Epidermal melanocyte (primary cell): ENCODE data around the gene MEN1.

ENCODE experiments used
- DNase-seq: peaks from one replicate; pipeline ENCODE4 v3.0.0; 2011; ENCODE audit warnings: low spot score; ENCODE audit not compliant: insufficient read length

MEN1 gene

DNA sequence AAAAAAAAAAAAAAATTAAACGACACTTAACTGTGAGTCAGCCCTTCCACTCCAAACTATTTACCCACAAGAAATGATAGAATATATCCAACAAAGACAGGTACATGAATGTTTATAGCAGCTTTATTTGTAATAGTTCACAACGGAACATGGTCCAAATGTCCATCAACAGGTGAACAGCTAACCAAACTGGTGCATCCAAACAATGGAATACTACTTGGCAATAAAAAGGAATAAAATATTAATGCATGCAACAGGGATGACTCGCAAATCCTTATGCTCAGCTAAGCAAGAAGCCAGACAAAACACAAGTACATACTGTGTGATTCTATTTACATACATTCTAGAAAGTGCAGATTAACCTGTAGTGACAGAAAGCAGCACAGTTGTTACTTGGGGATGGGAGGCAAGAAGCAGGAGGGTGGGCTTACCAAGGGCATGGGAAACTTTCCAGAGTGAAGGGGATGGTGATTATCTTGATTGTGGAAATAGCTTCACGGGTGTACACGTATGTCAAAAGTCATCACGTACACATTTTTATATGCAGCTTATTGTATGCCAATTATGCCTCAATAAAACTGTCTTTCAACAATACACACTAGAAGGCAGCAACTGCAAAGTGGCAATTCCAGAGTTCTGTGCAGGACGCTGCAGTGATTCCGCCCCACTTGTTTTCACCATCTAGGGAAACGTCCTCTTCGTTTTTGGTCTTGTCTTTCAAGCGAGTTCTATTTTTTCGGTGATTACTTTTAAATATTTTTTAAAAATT is 25.4 kb downstream of the MEN1 start:
- no peak for DNase-seq

DNA sequence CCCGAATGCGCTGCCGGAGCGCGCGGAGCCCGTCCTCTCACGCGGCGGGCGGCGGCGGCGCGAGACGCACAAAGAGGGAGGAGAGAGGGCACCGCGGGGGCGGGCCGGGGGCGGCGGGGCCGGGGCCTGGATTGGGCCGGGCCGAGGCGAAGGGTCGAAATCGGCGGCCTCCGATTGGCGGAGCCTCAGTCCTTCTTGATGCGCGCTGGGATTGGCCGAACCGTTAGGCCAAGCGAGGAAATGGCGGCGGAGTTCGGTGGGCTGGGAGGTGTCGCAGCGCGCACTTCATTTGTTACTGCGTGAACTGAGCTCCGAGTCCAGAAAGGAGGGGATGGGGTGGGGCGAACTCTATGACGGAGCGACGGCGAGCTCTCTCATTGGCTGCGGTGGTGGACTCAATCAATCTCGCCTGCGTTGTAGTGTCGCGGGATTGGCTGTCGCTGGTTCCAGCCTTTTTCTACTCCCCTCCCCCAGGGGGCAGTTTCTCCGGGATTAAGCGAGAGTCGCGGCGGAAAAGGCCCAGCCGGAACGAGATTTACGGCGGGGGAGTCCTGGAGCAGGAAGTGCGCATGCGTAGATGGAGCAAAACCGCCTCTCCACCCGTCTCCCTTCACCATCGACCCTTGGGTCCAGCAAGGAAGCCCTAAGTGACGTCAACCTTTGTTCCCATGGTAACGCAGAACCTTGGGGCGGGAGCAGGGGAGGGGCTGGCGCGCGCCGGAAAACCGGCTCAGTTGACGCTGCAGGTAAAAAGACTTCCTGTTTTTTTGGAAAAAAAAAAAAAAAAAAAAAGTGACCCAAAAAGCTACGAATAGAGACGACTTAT is 31.7 kb downstream of the MEN1 start, which contains the start of gene SF1:
Gene SF1 (minus strand): TSS at position 70 of the 826 bp plus-strand sequence. CDS start 150 bp downstream, outside the sequence.
- peak; percentile 96 for DNase-seq

DNA sequence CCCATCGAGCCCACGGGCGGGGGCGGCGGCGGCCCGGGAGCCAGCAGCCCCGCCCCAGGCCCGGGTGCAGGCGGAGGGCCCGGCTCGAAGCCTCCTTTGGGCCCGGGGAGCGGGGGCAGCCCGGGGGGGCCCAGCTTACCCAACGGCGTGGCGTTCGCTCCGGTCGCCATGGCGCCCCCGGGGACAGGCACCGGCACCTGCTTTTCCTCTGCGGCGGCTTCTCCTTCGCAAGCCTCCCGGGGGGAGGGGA is 32.2 kb downstream of the MEN1 start:
- no peak for DNase-seq

DNA sequence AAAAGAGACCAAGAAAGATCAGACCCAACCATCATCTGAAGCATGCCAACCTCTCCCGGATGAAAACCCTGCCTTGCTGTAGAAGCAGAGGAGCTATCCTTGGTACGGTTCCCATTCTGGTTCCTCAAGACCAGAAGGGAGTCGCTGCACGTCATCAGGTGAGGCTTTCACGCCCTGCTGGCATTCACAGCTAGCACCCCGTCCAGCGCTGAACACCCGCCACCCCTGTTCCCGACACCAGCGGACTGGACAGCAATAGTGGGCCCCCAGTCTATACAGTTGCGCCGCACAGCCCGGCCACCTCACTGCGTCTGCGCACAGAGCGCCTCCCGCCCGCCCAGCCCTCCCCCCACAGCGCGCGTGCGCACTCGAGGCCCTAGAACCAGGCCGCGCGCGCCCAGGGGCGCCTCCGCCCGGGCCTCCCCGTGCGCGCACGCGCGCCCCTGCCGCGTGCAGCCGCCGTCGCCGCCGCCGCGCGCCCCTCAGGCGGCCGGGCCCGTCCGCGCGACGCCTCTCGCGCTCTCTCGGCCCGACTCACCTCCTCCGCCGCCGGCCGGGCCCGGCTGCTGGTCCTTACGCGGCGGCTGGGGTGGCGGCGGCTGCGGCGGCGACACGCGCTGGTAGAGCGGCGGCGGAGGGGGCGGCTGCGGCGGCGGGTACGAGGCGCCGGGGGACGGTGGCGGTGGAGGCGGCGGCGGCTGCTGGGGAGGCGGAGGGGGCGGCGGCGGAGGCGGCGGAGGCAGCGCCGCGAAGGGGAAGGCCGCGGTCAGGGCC is 32.7 kb downstream of the MEN1 start:
- peak; percentile 93 for DNase-seq

DNA sequence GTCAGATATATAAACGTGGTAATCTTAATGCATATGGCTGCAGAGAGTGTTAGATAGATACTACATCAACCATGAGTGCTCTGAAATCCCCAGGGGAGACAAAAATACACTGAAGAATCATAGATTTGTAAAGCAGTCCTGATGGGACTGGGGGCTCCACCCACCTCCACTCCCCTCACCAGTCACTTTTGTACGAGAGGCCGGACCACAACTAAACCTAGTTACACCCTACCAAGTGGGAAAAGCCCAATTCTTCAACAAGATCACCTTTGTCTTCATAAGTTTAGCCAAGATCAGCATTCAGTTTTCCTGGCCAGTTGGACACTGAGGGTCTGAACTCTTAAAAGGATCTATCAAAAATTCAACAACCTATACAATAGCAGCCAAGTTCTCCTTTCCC is 33.5 kb downstream of the MEN1 start:
- no peak for DNase-seq

DNA sequence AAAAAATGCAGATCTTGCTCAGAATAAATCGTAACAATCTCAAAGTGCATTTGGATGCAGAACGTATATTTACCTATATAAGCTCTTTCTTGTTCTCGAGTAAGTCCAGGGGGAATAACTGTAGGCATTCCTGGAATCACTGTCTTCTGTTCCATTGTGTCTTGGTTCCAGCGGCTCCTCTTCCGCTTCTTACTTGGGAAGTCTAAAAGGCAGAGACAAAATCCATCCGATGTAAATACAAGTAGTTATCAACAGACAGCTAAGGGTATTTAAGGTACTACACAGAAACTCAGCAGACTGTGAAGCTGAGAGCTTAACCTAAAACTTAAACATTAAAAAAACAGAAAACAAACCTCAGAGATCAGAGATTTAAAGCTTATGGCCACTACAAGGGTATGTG is 33.9 kb downstream of the MEN1 start:
- DNase-seq: no peak

DNA sequence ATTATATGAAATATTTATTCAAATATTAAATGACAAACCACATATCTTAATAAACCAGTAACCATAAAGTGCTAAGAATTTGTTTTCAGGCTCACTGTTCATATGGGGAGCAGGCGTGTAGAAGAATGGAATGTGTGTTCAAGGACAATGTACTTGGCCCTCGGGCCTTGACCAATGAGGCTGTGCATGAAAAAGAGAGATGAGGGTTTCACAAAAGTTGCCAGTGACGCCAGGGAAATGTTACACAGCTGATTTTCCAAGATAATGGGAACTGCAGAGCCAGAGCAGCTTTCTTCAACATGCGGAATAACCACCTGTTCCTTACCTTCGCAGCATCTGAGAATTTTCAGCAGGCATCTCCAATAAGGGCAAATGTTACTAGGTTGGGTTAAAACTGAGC is 36.2 kb downstream of the MEN1 start:
- no peak for DNase-seq

DNA sequence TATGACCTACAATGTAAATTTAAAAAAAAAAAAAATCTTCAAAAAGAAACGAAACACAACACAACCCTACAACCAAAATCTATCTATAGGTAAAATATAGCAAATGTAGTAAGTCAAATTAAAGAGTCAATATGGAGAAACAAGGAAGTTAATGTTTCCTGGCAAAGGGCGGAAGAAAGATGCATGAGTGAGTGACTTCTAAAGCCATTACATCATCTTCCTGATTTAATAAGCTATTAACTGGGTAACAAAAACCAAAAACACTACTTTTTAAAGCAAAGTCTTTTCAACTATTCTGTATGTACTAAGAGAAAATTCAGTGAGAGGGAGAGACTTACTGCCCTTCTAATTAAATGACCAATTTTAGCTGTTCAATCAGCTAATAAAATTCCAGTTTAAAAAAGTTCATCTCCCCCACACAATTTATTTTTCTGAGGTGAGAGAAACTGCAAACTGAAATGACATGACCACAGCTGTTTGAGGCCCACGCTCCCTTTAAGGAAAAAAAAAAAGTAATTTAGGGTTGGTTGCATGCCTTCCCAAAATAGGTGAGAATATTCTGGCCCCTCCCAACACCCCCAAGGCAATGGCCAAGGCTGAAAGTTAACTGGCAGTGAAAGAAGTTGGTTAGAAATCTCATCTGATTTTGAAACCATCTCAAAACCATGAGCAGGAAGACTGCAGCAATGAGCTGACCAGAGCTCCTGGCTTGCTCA is 37.9 kb downstream of the MEN1 start:
- DNase-seq: no peak

DNA sequence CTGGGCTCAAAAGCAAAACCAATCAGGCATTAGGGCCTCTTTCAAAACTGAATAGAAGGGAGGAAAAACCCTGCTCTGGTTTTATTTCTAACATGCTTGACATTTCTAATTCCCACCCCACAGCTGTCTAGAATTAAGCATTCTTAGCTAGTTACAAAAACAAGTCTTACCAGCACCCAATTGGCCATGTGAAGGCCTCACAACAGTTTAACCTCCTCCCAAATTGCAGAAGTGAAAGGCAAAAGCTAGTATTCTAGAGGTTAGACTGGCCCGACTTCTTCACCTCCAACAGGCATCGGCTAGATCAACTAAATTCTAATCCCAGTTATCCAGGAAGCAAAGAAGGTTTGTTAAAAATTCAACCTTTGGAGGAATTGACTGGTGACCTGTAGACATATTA is 38.5 kb downstream of the MEN1 start:
- no peak for DNase-seq

DNA sequence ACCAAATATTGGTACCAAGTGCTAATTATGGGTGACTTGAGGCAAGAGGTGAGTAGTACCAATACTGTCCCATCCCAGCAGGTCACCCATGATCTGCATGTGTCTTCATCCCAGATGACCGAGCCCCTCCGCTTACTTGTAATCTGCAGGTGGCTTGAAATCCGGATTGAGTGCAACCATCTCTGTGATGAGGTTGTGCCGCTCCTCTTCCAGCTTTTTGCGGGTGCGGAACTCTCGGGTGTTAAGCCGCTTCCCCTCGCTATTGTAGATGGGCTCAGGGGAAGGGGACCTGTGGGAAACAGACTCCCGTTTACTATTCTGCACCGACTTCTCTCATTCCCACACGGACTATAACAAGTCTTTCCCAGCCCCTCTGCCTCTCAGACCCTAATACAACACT is 40.2 kb downstream of the MEN1 start:
- no peak for DNase-seq

DNA sequence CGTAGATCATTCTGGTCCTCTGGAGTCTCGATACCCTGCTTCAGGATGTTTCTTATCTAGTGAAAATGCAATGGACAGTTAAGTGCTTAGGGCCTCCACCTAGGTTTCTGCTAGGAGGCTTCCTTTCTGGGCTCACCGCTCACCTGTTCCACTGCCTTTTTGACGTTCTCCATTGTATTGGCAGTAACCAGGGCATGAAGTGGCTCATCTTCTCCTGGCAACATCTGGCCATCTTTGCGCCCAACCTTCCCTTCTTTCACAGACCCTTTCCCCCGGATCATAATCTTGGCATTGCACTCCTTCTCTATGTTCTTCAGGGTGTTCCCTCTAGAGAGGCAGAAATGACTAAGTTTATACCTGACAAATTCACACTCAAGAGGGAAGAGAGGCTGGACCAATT is 41.1 kb downstream of the MEN1 start:
- no peak for DNase-seq

DNA sequence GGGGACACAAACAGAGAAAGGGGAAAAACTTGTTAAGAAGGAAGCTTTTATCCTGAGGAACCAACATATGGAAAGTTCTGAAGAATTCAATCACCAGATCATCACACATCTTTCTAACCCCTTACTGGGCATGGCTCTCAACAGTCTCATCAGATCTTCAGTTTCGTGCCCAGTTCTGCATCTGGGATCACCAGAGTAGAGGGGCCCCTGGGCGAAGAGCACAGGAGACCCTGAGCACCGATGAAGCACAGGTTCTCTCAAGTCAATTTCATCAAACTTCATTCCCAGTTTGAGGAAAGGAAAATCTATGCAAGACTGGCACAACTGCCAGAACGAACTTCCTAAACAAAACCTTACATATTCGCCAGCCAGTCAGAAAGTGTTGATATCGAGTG is 42.1 kb downstream of the MEN1 start:
- DNase-seq: no peak

DNA sequence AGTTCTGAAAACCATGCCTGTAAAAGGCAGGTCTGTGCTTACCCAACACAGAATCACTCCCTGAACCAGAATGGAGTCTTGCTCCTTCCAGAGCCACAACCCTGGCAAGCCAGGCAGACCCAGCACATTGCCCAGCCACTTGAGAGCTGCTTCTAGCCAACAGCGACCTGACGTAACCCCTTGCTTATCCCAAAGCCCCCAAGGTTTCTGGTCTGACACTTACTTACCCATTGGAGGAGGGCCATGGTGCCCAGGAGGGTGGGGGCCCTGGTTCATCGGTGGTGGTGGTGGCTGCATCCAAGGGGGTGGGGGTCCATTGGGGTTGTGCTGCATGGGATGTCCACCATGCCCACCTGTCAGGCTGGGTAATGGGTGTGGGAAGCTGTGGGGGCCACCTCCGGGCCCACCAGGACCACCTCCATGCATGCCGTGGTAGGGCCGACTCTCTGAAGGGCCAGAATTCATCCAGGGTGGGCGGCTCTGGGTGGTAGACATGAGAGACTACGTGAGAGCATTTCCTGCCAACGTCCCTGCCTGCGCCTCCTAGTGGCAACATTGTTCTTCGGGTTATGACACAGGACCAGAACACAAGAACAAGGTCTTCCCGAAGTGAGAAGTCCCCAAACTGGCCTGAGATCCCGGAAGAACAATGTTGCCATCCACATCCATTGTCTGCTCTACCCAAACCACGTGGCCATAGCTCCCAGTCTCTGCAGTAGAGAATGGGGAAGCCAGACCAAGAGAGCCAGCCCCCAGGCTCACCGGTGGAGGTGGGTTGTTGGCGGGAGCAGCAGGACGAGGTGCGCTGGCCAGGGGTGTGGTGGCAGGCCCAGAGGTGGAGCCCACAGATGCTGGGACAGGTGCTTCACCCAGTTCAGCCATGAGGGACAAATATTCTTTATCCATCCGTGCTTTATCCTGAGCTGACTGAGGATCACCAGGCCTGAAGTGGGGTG is 42.7 kb downstream of the MEN1 start:
- no peak for DNase-seq

DNA sequence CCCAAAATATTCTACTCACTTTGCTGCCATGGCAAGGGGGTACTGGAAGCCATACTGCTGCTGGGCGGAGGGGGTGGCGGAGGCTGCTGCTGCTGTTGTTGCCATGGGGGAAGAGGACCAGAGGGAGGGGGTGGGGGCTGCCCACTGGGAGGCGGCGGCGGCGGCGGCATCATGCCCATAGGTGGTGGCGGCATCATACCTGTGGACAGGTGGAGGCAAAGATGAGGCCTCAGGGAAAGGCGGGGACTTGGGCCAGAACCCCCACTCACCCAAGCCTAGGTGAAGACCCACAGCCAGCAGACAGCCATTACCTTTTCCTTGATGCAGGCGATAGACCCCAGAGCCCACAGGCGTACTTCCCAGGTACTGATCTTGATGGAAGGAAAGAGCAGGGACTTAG is 43.5 kb downstream of the MEN1 start:
- DNase-seq: no peak

DNA sequence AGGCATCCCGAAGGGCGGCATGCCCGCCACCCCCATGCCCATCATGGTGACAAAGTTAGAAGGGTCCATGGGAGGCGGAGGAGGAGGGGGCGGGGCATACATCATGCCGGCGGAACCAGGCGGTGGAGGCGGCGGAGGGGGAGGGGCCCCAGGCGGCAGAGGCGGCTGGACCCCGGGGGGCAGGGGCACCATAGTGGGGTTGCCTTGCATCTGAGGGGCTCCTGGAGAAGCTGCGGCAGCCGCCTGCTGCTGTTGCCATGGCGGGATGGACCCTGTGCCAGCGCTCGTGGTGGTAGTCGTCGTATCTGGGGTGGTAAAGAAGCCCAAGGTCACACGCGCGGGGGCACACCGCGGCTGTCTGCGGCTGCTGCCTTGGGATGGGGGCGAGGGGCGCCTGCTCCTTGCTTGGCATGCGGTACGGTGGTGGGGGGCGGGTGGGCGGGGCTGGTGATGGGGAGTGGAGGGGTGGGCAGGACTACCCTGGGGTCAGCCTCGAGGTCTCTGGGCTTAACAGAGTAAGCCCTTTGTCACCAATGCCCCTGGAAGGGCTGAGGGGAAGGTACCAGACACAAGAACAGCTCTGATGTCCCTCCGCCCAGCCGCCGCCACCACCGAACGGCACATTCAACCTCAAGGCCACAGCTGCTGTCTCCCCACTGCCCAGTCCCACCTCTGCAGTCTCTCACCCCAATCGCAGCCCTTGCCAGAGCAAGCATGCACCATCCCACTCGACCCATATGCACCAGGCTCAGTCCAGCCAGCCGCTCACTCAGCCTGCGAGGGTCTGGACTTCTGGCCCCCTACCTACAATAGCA is 44.3 kb downstream of the MEN1 start:
- no peak for DNase-seq

DNA sequence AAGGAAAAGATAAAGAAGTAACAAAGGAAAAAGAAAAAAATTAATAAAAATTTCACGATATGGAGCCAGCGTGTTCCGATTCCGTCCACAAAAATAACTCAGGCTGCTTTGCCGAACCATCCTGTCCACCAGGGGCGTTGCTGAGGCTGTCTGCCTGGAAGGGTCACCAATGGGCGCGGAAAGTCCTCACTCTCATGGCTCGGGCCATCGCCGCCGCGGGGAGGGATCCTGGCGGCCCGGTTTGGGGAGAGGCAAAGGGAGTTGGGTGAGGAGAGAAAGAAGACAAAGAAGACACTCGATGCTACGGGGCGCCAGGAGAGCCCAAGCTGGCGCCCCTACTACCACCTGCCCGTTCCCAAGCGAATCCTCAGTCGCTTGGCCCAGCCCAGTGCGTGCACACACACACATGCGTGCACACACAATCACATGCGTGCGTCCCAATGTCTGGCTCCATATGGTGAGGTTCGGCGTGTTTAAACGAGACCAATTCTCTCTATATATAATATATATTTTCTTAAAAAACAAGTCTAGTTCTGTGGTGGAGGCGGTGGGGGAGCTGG is 45.0 kb downstream of the MEN1 start:
- DNase-seq: no peak

DNA sequence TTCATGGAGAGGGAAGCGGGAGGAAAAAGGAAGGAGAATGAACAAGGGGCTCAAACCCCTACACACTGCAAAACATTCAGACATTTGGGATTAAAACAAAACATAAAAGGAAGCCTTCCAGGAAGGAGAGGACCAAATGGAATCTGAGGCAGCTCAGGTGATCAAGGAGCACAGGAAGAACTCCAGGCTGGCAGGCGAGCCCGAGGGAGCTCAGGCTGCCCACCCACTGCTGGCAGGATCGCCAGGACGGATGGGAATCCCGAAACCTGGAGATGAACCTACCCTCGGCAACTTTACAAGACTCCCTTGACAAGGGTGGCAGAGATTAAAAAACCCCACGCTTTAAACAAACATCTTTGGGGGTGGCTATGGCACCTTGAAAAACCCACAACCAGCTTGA is 45.6 kb downstream of the MEN1 start:
- DNase-seq: no peak

DNA sequence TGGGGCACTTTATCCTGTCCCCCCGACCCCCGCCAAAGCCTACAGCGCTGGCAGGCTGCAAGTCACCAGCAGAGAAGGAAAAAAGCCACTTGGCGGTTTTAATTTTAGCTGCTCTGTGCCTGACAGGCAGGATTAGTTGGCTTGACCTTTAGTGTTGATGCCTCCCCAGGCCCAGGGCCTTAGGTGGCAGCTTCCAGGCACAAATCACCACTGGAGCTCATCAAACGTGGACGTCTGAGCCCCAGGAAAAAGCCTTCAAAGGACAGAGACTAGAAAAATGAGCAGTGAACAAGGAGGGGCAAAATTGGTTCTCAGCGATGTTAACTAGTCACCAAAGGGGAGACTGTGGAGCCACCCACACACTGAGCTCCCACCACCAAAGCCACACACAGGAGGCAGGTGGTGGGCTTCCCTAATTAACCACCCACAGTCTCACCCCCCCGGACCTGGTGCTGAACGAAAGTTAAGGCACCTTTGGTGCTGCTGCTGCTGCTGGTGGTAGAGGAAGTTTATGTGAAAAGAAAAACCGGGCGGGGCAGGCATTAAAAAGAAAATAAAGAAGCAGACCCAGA is 46.2 kb downstream of the MEN1 start:
- DNase-seq: no peak

DNA sequence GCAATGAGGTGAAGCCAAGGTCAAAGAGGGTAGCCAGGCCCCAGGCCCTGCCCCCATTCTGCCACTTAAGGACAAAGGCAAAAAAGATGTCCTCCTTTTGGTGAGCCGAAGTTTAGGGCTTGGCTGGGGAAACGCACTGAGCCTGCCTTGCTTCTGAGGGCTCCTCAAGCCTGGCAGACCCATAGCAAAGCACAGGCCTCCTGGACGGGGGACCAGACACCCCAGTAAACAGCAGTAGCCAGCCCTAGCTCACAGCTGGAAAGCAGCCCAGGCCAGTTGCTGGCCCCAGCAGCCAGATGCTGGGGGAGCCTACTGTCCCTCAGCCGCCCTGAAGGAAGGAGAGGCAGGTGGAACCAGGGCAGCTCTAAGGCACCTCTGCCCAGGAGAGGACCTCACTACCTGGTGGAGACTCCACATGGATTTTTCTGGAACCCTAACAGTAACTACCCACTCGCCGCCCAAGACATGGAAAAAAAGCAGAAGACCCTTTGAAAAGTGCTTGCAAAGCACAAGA is 46.8 kb downstream of the MEN1 start:
- no peak for DNase-seq
